ENCODE results near the gene GASK1A.

DNA sequence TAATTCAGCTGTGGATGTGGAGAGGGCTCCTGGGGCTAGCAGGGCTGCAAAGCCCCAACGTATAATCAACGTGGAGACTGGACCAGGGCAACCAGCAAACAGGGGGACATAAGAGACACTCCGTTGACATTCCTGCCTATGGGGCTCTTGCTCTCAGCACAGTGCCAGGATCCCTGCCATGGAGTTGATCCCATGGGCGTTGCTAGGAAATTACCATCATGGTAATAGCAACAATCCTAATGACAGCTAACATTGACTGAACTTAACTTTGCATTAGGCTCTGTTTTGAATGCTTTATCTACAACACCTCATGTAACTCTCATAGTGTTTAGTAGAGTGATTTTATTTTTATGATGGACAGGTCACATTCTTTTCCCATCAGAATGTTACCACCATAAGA is 16.9 kb downstream of the GASK1A start:
- TF ChIP-seq ZNF8 (CRISPR knock-in tag; IDR thresholded peaks at IDR 0.05) (no peak), ZNF70 (CRISPR knock-in tag; IDR thresholded peaks at IDR 0.05) (no peak), ZC3H10 (CRISPR knock-in tag; IDR thresholded peaks at IDR 0.05) (no peak), ESRRG (CRISPR knock-in tag; IDR thresholded peaks at IDR 0.05) (no peak), OSR1 (CRISPR knock-in tag; IDR thresholded peaks at IDR 0.05) (no peak), ARNTL (CRISPR knock-in tag; IDR thresholded peaks at IDR 0.05; ENCODE audit: borderline replicate concordance, low read depth) (no peak), CSDC2 (CRISPR knock-in tag; IDR thresholded peaks at IDR 0.05) (no peak), ISL1 (CRISPR knock-in tag; IDR thresholded peaks at IDR 0.05) (no peak), ZFP30 (CRISPR knock-in tag; IDR thresholded peaks at IDR 0.05) (no peak), RARB (CRISPR knock-in tag; IDR thresholded peaks at IDR 0.05) (no peak)
- TF ChIP-seq, protein P1, sequence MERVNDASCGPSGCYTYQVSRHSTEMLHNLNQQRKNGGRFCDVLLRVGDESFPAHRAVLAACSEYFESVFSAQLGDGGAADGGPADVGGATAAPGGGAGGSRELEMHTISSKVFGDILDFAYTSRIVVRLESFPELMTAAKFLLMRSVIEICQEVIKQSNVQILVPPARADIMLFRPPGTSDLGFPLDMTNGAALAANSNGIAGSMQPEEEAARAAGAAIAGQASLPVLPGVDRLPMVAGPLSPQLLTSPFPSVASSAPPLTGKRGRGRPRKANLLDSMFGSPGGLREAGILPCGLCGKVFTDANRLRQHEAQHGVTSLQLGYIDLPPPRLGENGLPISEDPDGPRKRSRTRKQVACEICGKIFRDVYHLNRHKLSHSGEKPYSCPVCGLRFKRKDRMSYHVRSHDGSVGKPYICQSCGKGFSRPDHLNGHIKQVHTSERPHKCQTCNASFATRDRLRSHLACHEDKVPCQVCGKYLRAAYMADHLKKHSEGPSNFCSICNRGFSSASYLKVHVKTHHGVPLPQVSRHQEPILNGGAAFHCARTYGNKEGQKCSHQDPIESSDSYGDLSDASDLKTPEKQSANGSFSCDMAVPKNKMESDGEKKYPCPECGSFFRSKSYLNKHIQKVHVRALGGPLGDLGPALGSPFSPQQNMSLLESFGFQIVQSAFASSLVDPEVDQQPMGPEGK (CRISPR knock-in tag; IDR thresholded peaks at IDR 0.05; ENCODE audit: borderline replicate concordance) = no peak
- TF ChIP-seq, protein P2, sequence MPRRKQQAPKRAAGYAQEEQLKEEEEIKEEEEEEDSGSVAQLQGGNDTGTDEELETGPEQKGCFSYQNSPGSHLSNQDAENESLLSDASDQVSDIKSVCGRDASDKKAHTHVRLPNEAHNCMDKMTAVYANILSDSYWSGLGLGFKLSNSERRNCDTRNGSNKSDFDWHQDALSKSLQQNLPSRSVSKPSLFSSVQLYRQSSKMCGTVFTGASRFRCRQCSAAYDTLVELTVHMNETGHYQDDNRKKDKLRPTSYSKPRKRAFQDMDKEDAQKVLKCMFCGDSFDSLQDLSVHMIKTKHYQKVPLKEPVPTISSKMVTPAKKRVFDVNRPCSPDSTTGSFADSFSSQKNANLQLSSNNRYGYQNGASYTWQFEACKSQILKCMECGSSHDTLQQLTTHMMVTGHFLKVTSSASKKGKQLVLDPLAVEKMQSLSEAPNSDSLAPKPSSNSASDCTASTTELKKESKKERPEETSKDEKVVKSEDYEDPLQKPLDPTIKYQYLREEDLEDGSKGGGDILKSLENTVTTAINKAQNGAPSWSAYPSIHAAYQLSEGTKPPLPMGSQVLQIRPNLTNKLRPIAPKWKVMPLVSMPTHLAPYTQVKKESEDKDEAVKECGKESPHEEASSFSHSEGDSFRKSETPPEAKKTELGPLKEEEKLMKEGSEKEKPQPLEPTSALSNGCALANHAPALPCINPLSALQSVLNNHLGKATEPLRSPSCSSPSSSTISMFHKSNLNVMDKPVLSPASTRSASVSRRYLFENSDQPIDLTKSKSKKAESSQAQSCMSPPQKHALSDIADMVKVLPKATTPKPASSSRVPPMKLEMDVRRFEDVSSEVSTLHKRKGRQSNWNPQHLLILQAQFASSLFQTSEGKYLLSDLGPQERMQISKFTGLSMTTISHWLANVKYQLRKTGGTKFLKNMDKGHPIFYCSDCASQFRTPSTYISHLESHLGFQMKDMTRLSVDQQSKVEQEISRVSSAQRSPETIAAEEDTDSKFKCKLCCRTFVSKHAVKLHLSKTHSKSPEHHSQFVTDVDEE (CRISPR knock-in tag; IDR thresholded peaks at IDR 0.05) = no peak

All from SK-N-SH treated with all-trans-retinoic acid at 6 μM for 48 hours (cell line).